ENCODE data around the gene DCAF6. TPM values are rescaled to one million over a fixed set of nuclear protein-coding genes. Genes with fewer than 3 reads are reported as not detected.

DCAF6 gene
- total RNA-seq, 1 experiment from 2014 or later, result 84.6 TPM

GRCh38 chr1:167936930-167937708 lies 636 bp downstream of the DCAF6 start, which contains the start of gene MPC2:
Gene MPC2 (minus strand): TSS chr1:167937072. CDS start chr1:167935841, 1,231 bp downstream.
- Histone ChIP-seq H2AFZ (ENCODE audit: low read length) (peak within 1 kb of the TSS; percentile 56; the same call in 1 of the 2 replicates), H3K4me2 (ENCODE audit: low read depth, low read length, poor library complexity, severe bottlenecking) (peak within 1 kb of the TSS; percentile 92), H4K20me1 (ENCODE audit: insufficient read depth, low read depth, low read length) (no peaks in the 10 kb centered on the region), H3K79me2 (ENCODE audit: low read length) (peaks cover 90% of the 10 kb centered on the region), H3K27ac (ENCODE audit: low read length) (peak within 1 kb of the TSS; percentile 91), H3K9ac (ENCODE audit: low read length) (peak within 1 kb of the TSS; percentile 83), H3K27me3 (ENCODE audit: low read length) (no peaks in the 10 kb centered on the region), H3K36me3 (ENCODE audit: insufficient read depth, low read length) (peaks cover 12% of the 10 kb centered on the region), H3K9me2 (replicated peaks; ENCODE audit: insufficient read depth, low read length) (no peaks in the 10 kb centered on the region), H3K4me3 (ENCODE audit: low read length) (peak within 1 kb of the TSS; percentile 77), H3K4me1 (ENCODE audit: low read length) (peaks cover 32% of the 10 kb centered on the region), H3K9me3 (ENCODE audit: low read length) (no peaks in the 10 kb centered on the region)
- DNase-seq, result peak; percentile 86

- Histone ChIP-seq H3K9me3 (ENCODE audit: low read length) (no peaks in the 10 kb centered on the region), H3K79me2 (ENCODE audit: low read length) (peaks cover 90% of the 10 kb centered on the region), H3K4me1 (ENCODE audit: low read length) (peaks cover 32% of the 10 kb centered on the region), H3K27me3 (ENCODE audit: low read length) (no peaks in the 10 kb centered on the region), H3K4me3 (ENCODE audit: low read length) (peak overlapping the region; percentile 77), H3K27ac (ENCODE audit: low read length) (peak overlapping the region; percentile 91), H3K4me2 (ENCODE audit: low read depth, low read length, poor library complexity, severe bottlenecking) (peak overlapping the region; percentile 92), H3K9ac (ENCODE audit: low read length) (peak overlapping the region; percentile 83), H3K9me2 (replicated peaks; ENCODE audit: insufficient read depth, low read length) (no peaks in the 10 kb centered on the region), H3K36me3 (ENCODE audit: insufficient read depth, low read length) (peaks cover 15% of the 10 kb centered on the region), H4K20me1 (ENCODE audit: insufficient read depth, low read depth, low read length) (no peaks in the 10 kb centered on the region), H2AFZ (ENCODE audit: low read length) (no peak overlapping the region)
- DNase-seq, result no peak
Observed at GRCh38 chr1:167937709-167938010, 1.2 kb downstream of the DCAF6 start.

DNA sequence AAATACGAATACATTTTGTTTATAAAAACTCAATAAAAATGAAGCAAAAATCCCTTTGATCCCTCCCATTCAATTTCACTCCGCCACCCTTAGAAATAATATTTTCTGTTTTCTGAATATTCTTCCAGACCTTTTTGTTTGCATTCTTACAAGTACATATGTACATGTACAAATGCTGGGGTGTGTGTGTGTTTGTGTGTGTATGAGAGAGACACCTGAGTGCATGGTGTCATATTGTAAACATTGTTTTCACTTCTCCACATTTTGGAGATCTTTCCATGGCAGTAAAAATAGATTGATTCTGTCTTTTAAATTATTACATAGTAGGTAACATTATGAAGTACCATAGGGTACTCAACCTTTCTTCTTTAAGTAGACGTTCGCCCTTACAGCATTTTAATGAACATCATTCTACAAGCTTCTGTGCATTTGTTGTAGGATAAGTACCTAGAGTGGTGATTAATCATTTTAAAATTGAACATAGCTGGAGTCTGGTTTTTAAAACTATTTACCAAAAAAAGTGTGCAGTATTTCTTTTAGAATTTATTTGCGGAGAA lies 1.7 kb downstream of the DCAF6 start:
- peak overlapping the region; percentile 92 for H3K4me2 ChIP-seq (ENCODE audit: low read depth, low read length, poor library complexity, severe bottlenecking)
- no peak overlapping the region for H2AFZ ChIP-seq (ENCODE audit: low read length)
- peaks cover 90% of the 10 kb centered on the region for H3K79me2 ChIP-seq (ENCODE audit: low read length)
- peak overlapping the region; percentile 83 for H3K9ac ChIP-seq (ENCODE audit: low read length)
- H3K9me2 ChIP-seq (replicated peaks; ENCODE audit: insufficient read depth, low read length), result no peaks in the 10 kb centered on the region
- DNase-seq, result no peak
- no peaks in the 10 kb centered on the region for H3K9me3 ChIP-seq (ENCODE audit: low read length)
- H4K20me1 ChIP-seq (ENCODE audit: insufficient read depth, low read depth, low read length), result no peaks in the 10 kb centered on the region
- H3K27me3 ChIP-seq (ENCODE audit: low read length), result no peaks in the 10 kb centered on the region
- H3K4me1 ChIP-seq (ENCODE audit: low read length), result peaks cover 28% of the 10 kb centered on the region
- H3K36me3 ChIP-seq (ENCODE audit: insufficient read depth, low read length), result peaks cover 15% of the 10 kb centered on the region
- peak overlapping the region; percentile 91 for H3K27ac ChIP-seq (ENCODE audit: low read length)
- H3K4me3 ChIP-seq (ENCODE audit: low read length), result peak overlapping the region; percentile 77

DNA sequence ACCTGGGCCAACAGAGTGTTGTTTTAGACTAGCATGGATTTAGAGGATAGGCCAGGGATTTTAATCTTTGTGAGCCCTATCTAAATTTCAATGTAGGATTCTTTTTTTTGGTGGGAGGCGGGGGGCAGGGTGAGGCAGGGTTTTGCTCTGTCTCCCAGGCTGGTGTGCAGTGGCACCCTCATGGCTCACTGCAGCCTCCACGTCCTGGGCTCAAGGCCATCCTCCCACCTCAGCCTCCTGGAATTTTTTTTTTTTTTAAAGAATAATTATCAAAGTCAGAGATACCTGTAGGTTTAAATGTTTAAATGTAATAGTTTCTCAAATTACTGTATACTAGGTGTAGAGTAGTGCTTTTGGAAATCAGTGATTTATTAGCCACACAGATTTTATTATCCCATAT lies 3.8 kb downstream of the DCAF6 start:
- Histone ChIP-seq H3K36me3 (ENCODE audit: insufficient read depth, low read length) (peaks cover 20% of the 10 kb centered on the region), H4K20me1 (ENCODE audit: insufficient read depth, low read depth, low read length) (no peaks in the 10 kb centered on the region), H3K9ac (ENCODE audit: low read length) (no peak overlapping the region), H3K4me1 (ENCODE audit: low read length) (peaks cover 14% of the 10 kb centered on the region), H3K27me3 (ENCODE audit: low read length) (no peaks in the 10 kb centered on the region), H2AFZ (ENCODE audit: low read length) (no peak overlapping the region), H3K9me3 (ENCODE audit: low read length) (no peaks in the 10 kb centered on the region), H3K9me2 (replicated peaks; ENCODE audit: insufficient read depth, low read length) (no peaks in the 10 kb centered on the region), H3K4me2 (ENCODE audit: low read depth, low read length, poor library complexity, severe bottlenecking) (no peak overlapping the region), H3K4me3 (ENCODE audit: low read length) (no peak overlapping the region), H3K27ac (ENCODE audit: low read length) (no peak overlapping the region), H3K79me2 (ENCODE audit: low read length) (peaks cover 90% of the 10 kb centered on the region)
- DNase-seq, result no peak

- Histone ChIP-seq H2AFZ (ENCODE audit: low read length) (no peak overlapping the region), H3K36me3 (ENCODE audit: insufficient read depth, low read length) (peaks cover 23% of the 10 kb centered on the region), H3K9me3 (ENCODE audit: low read length) (no peaks in the 10 kb centered on the region), H3K4me2 (ENCODE audit: low read depth, low read length, poor library complexity, severe bottlenecking) (no peak overlapping the region), H3K27me3 (ENCODE audit: low read length) (no peaks in the 10 kb centered on the region), H3K27ac (ENCODE audit: low read length) (no peak overlapping the region), H3K79me2 (ENCODE audit: low read length) (peaks cover 100% of the 10 kb centered on the region), H3K9ac (ENCODE audit: low read length) (no peak overlapping the region), H3K9me2 (replicated peaks; ENCODE audit: insufficient read depth, low read length) (no peaks in the 10 kb centered on the region), H3K4me1 (ENCODE audit: low read length) (peaks cover 6% of the 10 kb centered on the region), H4K20me1 (ENCODE audit: insufficient read depth, low read depth, low read length) (no peaks in the 10 kb centered on the region), H3K4me3 (ENCODE audit: low read length) (no peak overlapping the region)
- no peak for DNase-seq
Observed at GRCh38 chr1:167943541-167943940, 7.1 kb downstream of the DCAF6 start.

DNA sequence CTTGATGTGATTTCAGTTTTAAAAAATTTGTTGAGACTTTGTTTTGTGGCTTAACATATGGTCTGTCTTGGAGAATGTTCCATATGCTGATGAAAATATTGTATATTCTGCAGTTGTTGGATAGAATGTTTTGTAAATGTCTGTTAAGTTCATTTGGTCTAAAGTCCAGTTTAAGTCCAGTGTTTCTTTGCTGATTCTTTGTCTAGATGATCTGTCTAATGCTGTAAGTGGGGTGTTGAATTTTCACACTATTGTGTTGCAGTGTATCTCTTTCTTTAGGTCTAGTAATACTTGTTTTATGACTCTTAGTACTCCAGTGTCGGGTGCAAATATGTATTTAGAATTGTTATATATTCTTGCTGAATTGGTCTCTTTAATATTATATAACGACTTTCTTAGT lies 11.2 kb downstream of the DCAF6 start:
- H3K4me3 ChIP-seq (ENCODE audit: low read length), result no peak overlapping the region
- H3K36me3 ChIP-seq (ENCODE audit: insufficient read depth, low read length), result peaks cover 17% of the 10 kb centered on the region
- no peaks in the 10 kb centered on the region for H3K27me3 ChIP-seq (ENCODE audit: low read length)
- H4K20me1 ChIP-seq (ENCODE audit: insufficient read depth, low read depth, low read length), result no peaks in the 10 kb centered on the region
- H3K9me2 ChIP-seq (replicated peaks; ENCODE audit: insufficient read depth, low read length), result no peaks in the 10 kb centered on the region
- no peak overlapping the region for H2AFZ ChIP-seq (ENCODE audit: low read length)
- DNase-seq, result no peak
- H3K79me2 ChIP-seq (ENCODE audit: low read length), result peaks cover 95% of the 10 kb centered on the region
- H3K9ac ChIP-seq (ENCODE audit: low read length), result no peak overlapping the region
- peaks cover 6% of the 10 kb centered on the region for H3K4me1 ChIP-seq (ENCODE audit: low read length)
- no peak overlapping the region for H3K27ac ChIP-seq (ENCODE audit: low read length)
- H3K4me2 ChIP-seq (ENCODE audit: low read depth, low read length, poor library complexity, severe bottlenecking), result no peak overlapping the region
- no peaks in the 10 kb centered on the region for H3K9me3 ChIP-seq (ENCODE audit: low read length)

- no peak for DNase-seq
- no peaks in the 10 kb centered on the region for H3K9me2 ChIP-seq (replicated peaks; ENCODE audit: insufficient read depth, low read length)
Observed at GRCh38 chr1:167949785-167950184, 13.3 kb downstream of the DCAF6 start.

DNA sequence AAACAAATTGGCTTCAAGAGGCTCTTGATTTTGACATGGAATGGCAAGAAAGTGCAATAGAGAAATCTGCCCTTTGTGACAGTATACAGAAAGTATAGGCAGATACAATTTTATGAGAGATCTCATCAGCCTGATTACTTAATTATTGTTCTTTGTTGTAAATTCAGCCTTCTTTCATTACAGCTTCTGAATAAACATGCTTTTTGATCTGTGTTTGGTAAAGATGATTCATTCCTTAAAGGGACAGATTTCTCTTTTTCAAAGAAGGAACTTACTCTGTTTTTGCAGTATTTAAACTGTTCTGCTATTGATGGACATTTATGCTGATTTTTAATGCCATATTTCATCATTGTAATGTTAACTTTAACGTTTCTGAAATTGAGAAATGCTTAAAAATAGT lies 14.1 kb downstream of the DCAF6 start:
- no peak overlapping the region for H3K9ac ChIP-seq (ENCODE audit: low read length)
- H3K36me3 ChIP-seq (ENCODE audit: insufficient read depth, low read length), result peaks cover 28% of the 10 kb centered on the region
- no peaks in the 10 kb centered on the region for H3K9me3 ChIP-seq (ENCODE audit: low read length)
- no peak overlapping the region for H3K4me2 ChIP-seq (ENCODE audit: low read depth, low read length, poor library complexity, severe bottlenecking)
- H3K4me1 ChIP-seq (ENCODE audit: low read length), result peaks cover 6% of the 10 kb centered on the region
- H3K79me2 ChIP-seq (ENCODE audit: low read length), result peaks cover 88% of the 10 kb centered on the region
- H3K9me2 ChIP-seq (replicated peaks; ENCODE audit: insufficient read depth, low read length), result no peaks in the 10 kb centered on the region
- H3K27me3 ChIP-seq (ENCODE audit: low read length), result no peaks in the 10 kb centered on the region
- H2AFZ ChIP-seq (ENCODE audit: low read length), result no peak overlapping the region
- no peaks in the 10 kb centered on the region for H4K20me1 ChIP-seq (ENCODE audit: insufficient read depth, low read depth, low read length)
- no peak overlapping the region for H3K27ac ChIP-seq (ENCODE audit: low read length)
- no peak overlapping the region for H3K4me3 ChIP-seq (ENCODE audit: low read length)
- DNase-seq, result no peak

More at GRCh38 chr1:167949785-167950184, 13.3 kb downstream of the DCAF6 start:
- Histone ChIP-seq H3K4me2 (ENCODE audit: low read depth, low read length, poor library complexity, severe bottlenecking) (no peak overlapping the region), H3K36me3 (ENCODE audit: insufficient read depth, low read length) (peaks cover 22% of the 10 kb centered on the region), H3K27me3 (ENCODE audit: low read length) (no peaks in the 10 kb centered on the region), H3K79me2 (ENCODE audit: low read length) (peaks cover 88% of the 10 kb centered on the region), H3K27ac (ENCODE audit: low read length) (no peak overlapping the region), H3K4me1 (ENCODE audit: low read length) (peaks cover 6% of the 10 kb centered on the region), H3K9me3 (ENCODE audit: low read length) (no peaks in the 10 kb centered on the region), H2AFZ (ENCODE audit: low read length) (no peak overlapping the region), H3K4me3 (ENCODE audit: low read length) (no peak overlapping the region), H3K9ac (ENCODE audit: low read length) (no peak overlapping the region), H4K20me1 (ENCODE audit: insufficient read depth, low read depth, low read length) (no peaks in the 10 kb centered on the region)
